Measurements from ENCODE around the gene KCNK18.

KCNK18 gene

DNA sequence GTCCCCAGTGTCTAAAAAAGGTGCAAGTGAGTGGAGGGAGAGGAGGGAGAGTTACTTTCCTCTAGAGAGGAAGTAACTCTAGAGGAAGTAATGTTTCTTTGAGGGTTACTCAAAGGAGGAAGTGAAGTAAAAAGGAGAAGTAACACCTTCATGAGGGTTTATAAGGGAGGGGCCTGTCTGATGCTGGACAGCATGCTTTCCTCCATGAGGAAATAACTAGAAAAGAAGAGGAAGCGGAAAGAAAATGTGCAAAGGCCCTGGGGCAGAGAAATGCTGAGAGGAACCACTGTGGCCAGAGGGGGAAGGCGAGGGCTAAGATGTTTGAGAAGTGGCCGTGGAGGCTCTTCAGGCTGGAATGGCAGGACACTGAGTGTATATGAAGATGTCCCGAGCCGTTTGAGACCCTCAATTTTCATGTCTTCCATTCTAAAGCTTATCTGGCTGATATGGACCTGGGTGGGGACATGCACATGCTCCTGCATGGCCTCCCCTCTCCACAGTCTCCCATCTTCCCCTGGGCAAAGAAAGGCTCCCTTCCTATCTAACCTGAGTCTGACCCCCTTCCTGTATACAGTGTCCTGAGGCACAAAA is 40.2 kb downstream of the KCNK18 start:
- TF ChIP-seq, protein P1, sequence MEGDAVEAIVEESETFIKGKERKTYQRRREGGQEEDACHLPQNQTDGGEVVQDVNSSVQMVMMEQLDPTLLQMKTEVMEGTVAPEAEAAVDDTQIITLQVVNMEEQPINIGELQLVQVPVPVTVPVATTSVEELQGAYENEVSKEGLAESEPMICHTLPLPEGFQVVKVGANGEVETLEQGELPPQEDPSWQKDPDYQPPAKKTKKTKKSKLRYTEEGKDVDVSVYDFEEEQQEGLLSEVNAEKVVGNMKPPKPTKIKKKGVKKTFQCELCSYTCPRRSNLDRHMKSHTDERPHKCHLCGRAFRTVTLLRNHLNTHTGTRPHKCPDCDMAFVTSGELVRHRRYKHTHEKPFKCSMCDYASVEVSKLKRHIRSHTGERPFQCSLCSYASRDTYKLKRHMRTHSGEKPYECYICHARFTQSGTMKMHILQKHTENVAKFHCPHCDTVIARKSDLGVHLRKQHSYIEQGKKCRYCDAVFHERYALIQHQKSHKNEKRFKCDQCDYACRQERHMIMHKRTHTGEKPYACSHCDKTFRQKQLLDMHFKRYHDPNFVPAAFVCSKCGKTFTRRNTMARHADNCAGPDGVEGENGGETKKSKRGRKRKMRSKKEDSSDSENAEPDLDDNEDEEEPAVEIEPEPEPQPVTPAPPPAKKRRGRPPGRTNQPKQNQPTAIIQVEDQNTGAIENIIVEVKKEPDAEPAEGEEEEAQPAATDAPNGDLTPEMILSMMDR (IDR thresholded peaks at IDR 0.05; ENCODE audit: low read depth, low read length): no peak
- no peak overlapping the region for H3K4me3 ChIP-seq (ENCODE audit: low read depth, low read length)

DNA sequence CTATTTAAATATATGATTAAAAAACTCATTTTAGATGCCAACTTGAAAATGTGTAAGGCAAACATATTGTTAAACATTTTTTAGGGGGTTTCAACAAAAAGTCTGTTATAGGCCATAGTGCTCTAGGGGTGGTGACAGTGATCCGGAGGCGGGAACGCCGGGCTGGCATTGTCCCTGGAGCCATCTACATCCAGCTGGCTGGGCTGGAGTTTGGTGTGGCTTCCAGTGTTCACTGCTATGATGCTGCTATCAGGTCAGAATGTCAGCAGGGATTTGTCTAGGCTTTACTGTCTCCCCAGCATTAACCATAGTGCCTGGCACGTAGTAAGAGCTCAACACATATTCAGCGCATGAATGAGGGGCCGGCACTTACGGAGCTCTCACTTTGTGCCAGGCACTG is 41.8 kb downstream of the KCNK18 start:
- TF ChIP-seq, protein P1 (IDR thresholded peaks at IDR 0.05; ENCODE audit: low read depth, low read length): no peak
- H3K4me3 ChIP-seq (ENCODE audit: low read depth, low read length): no peak overlapping the region

DNA sequence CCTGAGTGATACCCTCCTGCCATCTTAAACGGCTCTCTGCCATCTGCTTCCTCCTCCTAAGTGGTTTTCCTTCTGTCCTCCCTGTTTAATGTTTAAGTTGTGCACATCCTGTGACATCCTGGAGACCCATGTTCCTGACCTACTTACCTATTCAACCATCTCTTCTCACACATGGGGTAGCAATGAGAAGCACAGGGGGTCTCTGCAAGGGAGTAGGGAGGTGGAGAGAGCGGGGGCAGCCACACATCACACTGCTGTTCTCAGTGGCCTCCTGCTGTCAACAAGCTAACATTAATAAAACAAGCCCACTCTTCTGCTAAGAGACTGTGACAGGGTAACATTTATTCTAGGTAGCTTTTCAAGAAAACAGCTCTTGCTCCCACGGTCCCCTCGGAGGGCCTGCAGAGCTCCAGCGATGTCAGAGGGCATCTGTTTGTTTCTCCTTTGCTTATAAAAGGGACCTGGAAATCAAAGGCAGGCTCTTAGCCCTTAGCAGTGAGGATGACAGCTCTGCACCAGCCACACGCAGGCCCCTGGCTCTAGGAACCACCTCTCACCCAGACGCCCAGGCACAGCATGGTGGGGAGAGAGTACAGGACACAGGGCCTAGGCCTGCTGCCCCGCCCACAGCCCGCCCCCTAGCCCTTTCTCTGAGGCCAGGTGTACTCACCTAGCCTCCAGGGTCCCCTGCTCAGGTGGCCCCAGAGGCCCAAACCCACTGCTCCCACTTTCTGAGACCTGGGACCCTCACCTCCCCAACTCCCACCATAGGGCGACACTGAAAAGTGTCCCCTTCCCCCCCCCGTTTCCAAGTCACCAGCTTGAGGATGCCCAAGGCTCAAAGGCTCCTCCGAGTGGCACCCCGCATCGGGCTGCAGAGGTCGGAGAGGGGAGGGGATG is 42.7 kb downstream of the KCNK18 start:
- H3K4me3 ChIP-seq (ENCODE audit: low read depth, low read length): no peak overlapping the region
- TF ChIP-seq, protein P1 (IDR thresholded peaks at IDR 0.05; ENCODE audit: low read depth, low read length): no peak

DNA sequence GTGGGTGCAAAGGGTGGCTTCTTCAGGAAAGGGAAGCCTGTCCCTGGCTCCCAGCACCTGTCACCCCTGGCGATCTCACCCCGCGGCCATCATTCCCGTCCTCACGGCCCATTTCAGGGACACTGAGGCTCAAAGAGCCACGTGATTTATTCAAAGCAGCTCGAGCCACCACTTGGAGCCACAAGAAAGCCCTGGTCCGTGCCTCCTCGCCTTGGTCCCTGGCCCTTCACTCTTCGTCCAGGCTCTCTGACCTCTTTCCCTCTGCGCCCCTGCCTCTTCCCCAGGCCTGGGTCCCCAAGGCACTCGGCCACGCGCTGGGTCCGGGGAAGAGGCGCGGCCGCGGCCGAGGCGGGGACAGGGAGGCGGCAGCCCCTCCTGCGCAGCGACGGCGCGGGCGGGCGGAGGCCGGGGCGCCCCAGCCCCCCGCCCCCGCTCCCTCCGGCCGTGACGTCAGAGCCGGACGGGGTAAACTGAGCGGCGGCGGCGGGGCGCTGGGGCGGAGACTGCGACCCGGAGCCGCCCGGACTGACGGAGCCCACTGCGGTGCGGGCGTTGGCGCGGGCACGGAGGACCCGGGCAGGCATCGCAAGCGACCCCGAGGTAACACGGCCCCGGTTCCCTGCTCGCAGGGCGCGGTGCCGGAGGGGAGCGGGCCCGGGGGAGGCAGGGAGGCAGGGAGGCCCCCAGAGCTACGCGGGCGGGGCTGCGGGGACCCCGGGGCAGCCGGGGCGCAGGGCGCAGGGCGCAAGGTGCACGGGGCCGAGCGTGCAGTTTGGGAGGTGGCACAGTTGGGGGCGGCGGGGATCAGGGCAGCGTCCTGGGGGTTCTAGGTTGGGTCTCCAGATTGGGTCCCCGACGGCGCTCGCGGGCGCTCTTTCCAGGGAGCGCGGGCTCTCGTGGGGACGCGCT is 43.6 kb downstream of the KCNK18 start, which contains the start of gene SLC18A2:
Gene SLC18A2, plus strand, starts transcription at position 494 of the 909 bp plus-strand sequence. CDS start 580 bp downstream, outside the sequence.
- TF ChIP-seq, protein P1 (IDR thresholded peaks at IDR 0.05; ENCODE audit: low read depth, low read length): no peak
- no peak within 1 kb of the TSS for H3K4me3 ChIP-seq (ENCODE audit: low read depth, low read length)

DNA sequence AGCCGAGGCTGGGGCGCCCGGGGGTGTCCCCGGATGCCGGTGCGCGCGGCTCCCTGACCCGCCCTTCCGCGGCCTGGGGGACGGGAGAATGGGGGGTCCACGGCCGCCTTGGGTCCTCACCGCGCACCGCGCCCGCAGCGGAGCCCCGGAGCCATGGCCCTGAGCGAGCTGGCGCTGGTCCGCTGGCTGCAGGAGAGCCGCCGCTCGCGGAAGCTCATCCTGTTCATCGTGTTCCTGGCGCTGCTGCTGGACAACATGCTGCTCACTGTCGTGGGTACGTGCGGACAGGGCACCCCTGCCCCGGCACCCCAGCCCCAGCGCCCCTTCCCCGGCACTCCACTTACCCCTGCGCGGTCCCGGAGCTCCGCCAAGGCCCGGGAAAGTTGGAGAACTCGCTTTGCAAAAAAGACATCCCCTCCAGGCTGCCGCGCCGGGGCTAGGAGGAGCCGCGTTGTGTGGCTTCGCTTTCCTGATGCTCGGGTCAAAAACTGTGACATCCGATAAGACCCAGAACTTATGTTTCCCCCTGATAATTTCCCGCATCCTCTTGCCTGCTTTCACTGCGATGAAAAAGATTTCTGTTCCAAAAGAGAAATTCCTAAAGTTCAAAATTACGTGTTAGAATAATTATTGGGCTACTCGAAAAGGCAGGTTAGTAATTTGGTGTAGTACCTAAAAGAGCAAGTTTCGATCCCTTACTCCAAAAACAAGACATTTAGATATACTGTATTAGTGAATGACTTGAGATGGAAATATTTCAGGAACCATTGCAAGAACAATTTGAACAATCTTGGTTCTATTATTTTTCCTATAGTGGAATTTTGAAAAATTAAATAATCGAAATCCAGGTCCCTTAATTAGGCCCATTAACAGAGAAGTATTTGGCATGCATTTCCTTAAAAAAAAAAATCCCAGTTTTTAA is 44.5 kb downstream of the KCNK18 start:
- TF ChIP-seq, protein P1 (IDR thresholded peaks at IDR 0.05; ENCODE audit: low read depth, low read length): no peak
- no peak overlapping the region for H3K4me3 ChIP-seq (ENCODE audit: low read depth, low read length)

DNA sequence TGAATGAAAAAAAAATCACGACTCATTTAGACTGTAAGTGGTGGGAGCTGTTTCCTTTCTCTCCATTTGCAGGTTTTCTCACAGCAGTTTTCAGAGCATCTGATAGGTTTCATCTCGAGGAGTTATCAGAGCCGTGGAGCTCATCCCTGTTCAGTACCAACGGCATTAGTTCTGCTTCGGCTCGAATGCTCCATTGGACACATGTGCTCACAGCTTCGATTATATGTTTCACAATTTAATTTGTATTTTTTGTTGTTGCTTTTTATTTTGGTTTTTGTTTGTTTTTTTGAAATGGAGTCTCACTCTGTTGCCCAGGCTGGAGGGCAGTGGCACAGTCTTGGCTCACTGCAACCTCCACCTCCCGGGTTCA is 45.2 kb downstream of the KCNK18 start:
- H3K4me3 ChIP-seq (ENCODE audit: low read depth, low read length): no peak overlapping the region
- TF ChIP-seq, protein P1 (IDR thresholded peaks at IDR 0.05; ENCODE audit: low read depth, low read length): no peak

Measured in WI38 (cell line).